GM18520 (cell line): ENCODE measurements around the gene RNF39.

Source experiments
- ATAC-seq: cut with Tn5 transposase; IDR thresholded peaks from one replicate; pipeline ENCODE4 v1.9.1; 2021; ENCODE audit not compliant: unreplicated experiment

The RNF39 gene

DNA sequence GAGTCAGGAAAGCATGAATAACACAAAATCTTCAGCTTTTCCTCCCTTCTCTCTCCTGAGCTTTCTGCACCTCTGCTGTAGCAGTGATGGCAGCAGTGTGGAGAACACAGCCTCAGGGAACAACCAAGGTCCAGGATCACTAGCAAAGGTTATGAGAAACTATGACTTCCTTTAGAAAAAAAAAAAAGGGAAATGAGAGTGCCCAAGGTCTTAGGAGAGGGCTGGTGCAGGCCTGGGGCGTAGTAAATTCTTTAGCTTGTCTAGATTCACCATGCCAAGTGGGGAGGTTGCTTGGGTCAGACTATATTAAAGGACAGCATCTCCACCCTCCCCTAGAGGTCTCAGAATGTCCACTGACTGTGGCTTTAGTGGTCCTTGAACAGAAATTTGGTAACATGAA is 54.9 kb downstream of the RNF39 start:
- ATAC-seq: no peak
